KMS-11 (cell line): ENCODE results near the gene CAMK2D.

ENCODE experiments used
- H2AFZ ChIP-seq: fragments of 200-600 bp; sonication (generic); 2 replicates; pipeline ENCODE4 v1.6.1; 2016; ENCODE audit warnings: antibody characterized with exemption, mixed run types, low read depth
- H3K27ac ChIP-seq: fragments of 200-600 bp; sonication (generic); 2 replicates; pipeline ENCODE4 v1.6.1; 2016; ENCODE audit warnings: mild to moderate bottlenecking, mixed run types
- H3K27me3 ChIP-seq: fragments of 200-600 bp; sonication (generic); 2 replicates; pipeline ENCODE4 v1.6.1; 2017; ENCODE audit warnings: mild to moderate bottlenecking, low read depth, mixed run types, moderate library complexity; ENCODE audit not compliant: insufficient read depth
- H3K36me3 ChIP-seq: fragments of 200-600 bp; sonication (generic); 2 replicates; pipeline ENCODE4 v1.6.1; 2017; ENCODE audit warnings: mild to moderate bottlenecking, mixed run types; ENCODE audit not compliant: insufficient read depth
- H3K4me1 ChIP-seq: fragments of 200-600 bp; sonication (generic); 2 replicates; pipeline ENCODE4 v1.6.1; 2016; ENCODE audit warnings: mild to moderate bottlenecking, low read depth, mixed run types; ENCODE audit not compliant: poor library complexity, severe bottlenecking
- H3K4me2 ChIP-seq: fragments of 200-600 bp; sonication (generic); 2 replicates; pipeline ENCODE4 v1.7.0; 2016; ENCODE audit warnings: mild to moderate bottlenecking, mixed run types
- H3K4me3 ChIP-seq: fragments of 200-600 bp; sonication (generic); IDR thresholded peaks from 2 replicates; pipeline ENCODE4 v1.6.1; 2017; ENCODE audit warnings: low read depth, low read length, mixed read lengths; ENCODE audit not compliant: insufficient read depth
- H3K79me2 ChIP-seq: fragments of 200-600 bp; sonication (generic); 2 replicates; pipeline ENCODE4 v1.6.1; 2016; ENCODE audit warnings: low read depth, mixed run types; ENCODE audit not compliant: insufficient read depth
- H3K9ac ChIP-seq: fragments of 200-600 bp; sonication (generic); 2 replicates; pipeline ENCODE4 v1.6.1; 2016; ENCODE audit warnings: mild to moderate bottlenecking, mixed run types
- H4K20me1 ChIP-seq: fragments of 200-600 bp; sonication (generic); 2 replicates; pipeline ENCODE4 v1.6.1; 2016; ENCODE audit warnings: mild to moderate bottlenecking, mixed run types; ENCODE audit not compliant: insufficient read depth
- CTCF ChIP-seq: fragments of 200-600 bp; sonication (generic); conservative IDR thresholded peaks from 2 replicates; pipeline ENCODE4 v1.6.1; 2017; ENCODE audit warnings: low read depth, mild to moderate bottlenecking, antibody characterized with exemption, low read length, moderate library complexity, mixed read lengths

The CAMK2D gene

DNA sequence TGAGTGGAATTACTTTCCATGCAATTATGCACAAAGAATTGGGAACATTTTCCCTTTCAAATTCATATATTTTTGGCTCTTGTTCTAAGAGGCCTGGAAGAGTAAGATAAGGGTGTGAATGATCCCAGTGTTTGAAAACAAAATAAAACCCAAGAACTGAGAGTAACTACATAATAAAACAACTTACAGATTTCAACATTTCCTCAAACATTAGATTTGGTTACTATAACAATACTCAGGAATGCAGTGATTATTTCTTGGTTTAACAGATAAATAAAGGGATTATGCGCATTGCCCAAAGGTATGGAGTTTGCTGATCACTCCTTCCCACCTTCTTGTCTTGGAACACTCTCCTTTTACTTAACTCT is 292.5 kb downstream of the CAMK2D start:
- H3K4me2 ChIP-seq: no peak overlapping the region
- H3K4me1 ChIP-seq: no peaks in the 10 kb centered on the region
- no peak overlapping the region for H2AFZ ChIP-seq
- TF ChIP-seq CTCF: no peak
- no peak overlapping the region for H3K9ac ChIP-seq
- H3K4me3 ChIP-seq: no peak overlapping the region
- no peaks in the 10 kb centered on the region for H3K27me3 ChIP-seq
- H3K36me3 ChIP-seq: no peaks in the 10 kb centered on the region; the same call in 1 of the 2 replicates
- H3K27ac ChIP-seq: no peak overlapping the region
- H3K79me2 ChIP-seq: no peaks in the 10 kb centered on the region
- H4K20me1 ChIP-seq: no peaks in the 10 kb centered on the region

DNA sequence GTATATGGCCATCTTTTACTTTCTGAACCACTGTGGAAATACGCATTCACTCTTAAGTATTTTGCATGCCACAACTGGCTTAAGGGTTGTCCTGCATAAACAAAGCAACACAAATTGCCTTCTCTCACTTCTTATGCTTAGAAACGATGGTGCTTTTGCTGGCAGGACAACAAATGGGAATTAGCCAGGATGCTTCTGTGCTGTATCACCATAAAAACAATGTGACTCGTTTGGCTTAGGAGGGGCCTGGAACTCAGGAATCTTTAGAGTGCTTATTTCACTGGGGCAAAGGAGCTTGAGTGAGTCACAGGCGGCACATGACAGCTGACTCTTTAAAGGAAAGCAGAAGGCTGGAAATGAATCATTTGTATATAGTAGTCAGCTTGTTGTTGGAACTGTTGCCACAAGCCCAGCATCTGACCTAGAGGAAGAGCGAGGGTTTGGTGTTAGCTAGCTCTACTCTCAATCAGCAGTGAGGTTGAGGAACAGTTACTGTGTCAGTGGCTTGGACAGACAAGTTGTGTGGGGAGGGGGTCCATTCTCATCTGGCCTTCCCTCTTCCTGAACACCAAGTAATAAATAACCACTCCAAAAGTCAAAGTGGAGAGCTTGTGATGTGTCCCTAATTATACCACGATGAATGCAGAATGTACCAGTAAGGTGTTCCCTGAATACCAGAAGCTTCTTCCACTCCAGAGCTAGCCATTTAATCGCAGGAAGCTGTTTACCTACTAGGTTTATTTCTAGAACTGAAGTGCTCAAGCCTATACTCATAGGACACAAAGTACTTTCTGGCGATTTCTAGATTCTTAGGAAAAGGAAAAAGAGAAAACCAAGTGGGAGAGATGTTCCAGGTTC is 293.1 kb downstream of the CAMK2D start:
- no peak overlapping the region for H3K27ac ChIP-seq
- H3K36me3 ChIP-seq: no peaks in the 10 kb centered on the region; the same call in 1 of the 2 replicates
- H3K4me3 ChIP-seq: no peak overlapping the region
- no peak for TF ChIP-seq CTCF
- H4K20me1 ChIP-seq: no peaks in the 10 kb centered on the region
- H3K4me1 ChIP-seq: no peaks in the 10 kb centered on the region
- no peak overlapping the region for H3K9ac ChIP-seq
- no peaks in the 10 kb centered on the region for H3K79me2 ChIP-seq
- H2AFZ ChIP-seq: no peak overlapping the region
- no peaks in the 10 kb centered on the region for H3K27me3 ChIP-seq
- H3K4me2 ChIP-seq: no peak overlapping the region

- no peaks in the 10 kb centered on the region for H3K4me1 ChIP-seq
- no peak for TF ChIP-seq CTCF
- H4K20me1 ChIP-seq: no peaks in the 10 kb centered on the region
- no peak overlapping the region for H2AFZ ChIP-seq
- no peak overlapping the region for H3K4me3 ChIP-seq
- no peak overlapping the region for H3K4me2 ChIP-seq
- H3K27ac ChIP-seq: no peak overlapping the region
- H3K9ac ChIP-seq: no peak overlapping the region
- H3K36me3 ChIP-seq: no peaks in the 10 kb centered on the region; the same call in 1 of the 2 replicates
- no peaks in the 10 kb centered on the region for H3K79me2 ChIP-seq
- H3K27me3 ChIP-seq: no peaks in the 10 kb centered on the region
Measured at GRCh38 chr4:113467581-113467980, 294.0 kb downstream of the CAMK2D start.

DNA sequence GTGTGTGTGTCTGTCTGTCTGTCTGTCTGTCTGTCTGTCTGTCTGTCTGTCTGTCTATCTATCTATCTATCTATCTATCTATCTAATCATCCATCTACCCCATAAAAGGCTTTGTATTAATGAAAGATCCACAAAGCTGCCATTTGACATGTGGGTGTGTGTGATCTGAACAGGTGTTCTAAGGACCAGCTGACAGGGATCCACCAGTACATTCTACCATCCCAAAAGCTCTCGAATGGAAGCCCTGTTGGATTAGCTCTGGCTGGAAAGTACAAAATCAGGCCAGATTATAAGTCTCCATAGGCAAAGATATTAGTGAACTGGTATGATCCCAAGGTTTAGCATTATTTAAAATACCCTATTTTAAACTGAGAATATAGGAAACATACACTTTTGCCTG is 299.3 kb downstream of the CAMK2D start:
- H3K27ac ChIP-seq: no peak overlapping the region
- H3K4me2 ChIP-seq: no peak overlapping the region
- H3K79me2 ChIP-seq: no peaks in the 10 kb centered on the region
- H2AFZ ChIP-seq: no peak overlapping the region
- H3K9ac ChIP-seq: no peak overlapping the region
- no peaks in the 10 kb centered on the region for H4K20me1 ChIP-seq
- no peak for TF ChIP-seq CTCF
- no peaks in the 10 kb centered on the region; the same call in 1 of the 2 replicates for H3K36me3 ChIP-seq
- no peak overlapping the region for H3K4me3 ChIP-seq
- no peaks in the 10 kb centered on the region for H3K27me3 ChIP-seq
- no peaks in the 10 kb centered on the region for H3K4me1 ChIP-seq
